Coronary artery (tissue), 2 donors: ENCODE measurements around the gene SLC35B2.

ENCODE experiments used
- DNase-seq: peaks from one replicate; pipeline ENCODE4 v3.0.0-alpha.2; 2017; ENCODE audit warnings: low spot score
- H3K27ac ChIP-seq, 2 donors: fragments of 200-600 bp; sonication (generic); one replicate each; pipeline ENCODE4 v1.5.1; 2016 to 2019
- H3K4me3 ChIP-seq: fragments of 200-600 bp; sonication (generic); 2 replicates; pipeline ENCODE4 v1.5.1; 2016; ENCODE audit warnings: mild to moderate bottlenecking, moderate library complexity
- TF ChIP-seq, protein P1 (sequence below): fragments of 200-600 bp; sonication (generic); IDR thresholded peaks from one replicate; pipeline ENCODE4 v1.5.1; 2019; ENCODE audit warnings: antibody characterized with exemption

Gene SLC35B2

DNA sequence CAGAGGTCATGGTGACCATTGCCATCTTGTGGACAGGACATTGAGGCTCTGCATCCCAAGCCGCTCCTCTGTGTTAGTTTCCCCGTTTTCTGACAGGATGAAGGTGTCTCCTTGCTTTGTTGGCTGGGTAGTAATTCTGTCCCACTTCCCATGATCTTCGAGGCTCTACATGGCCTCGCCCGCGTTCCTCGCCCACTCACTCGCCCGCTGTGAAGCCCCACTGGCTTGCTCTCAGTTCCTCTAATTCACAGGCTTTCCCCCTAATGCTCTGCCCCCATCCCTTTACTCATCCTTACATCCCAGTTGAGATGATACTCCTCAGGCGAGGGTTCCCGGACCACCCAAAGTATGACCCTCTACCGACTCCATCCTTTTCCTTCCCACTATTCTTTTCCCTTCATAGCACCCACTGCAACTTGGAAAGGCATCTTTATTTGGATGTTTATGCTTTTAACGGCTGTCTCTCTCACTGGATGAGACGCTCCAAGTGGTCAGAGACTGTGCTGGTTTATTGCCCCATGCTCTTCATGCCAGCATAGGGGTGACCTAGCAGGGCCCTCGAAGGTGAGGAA, 511 bp upstream of the SLC35B2 start:
- Histone ChIP-seq H3K27ac (peak overlapping the region; percentile 84 to 86), H3K4me3 (peak overlapping the region; percentile 87)
- no peak for DNase-seq
- TF ChIP-seq, protein P1, sequence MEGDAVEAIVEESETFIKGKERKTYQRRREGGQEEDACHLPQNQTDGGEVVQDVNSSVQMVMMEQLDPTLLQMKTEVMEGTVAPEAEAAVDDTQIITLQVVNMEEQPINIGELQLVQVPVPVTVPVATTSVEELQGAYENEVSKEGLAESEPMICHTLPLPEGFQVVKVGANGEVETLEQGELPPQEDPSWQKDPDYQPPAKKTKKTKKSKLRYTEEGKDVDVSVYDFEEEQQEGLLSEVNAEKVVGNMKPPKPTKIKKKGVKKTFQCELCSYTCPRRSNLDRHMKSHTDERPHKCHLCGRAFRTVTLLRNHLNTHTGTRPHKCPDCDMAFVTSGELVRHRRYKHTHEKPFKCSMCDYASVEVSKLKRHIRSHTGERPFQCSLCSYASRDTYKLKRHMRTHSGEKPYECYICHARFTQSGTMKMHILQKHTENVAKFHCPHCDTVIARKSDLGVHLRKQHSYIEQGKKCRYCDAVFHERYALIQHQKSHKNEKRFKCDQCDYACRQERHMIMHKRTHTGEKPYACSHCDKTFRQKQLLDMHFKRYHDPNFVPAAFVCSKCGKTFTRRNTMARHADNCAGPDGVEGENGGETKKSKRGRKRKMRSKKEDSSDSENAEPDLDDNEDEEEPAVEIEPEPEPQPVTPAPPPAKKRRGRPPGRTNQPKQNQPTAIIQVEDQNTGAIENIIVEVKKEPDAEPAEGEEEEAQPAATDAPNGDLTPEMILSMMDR: no peak

DNA sequence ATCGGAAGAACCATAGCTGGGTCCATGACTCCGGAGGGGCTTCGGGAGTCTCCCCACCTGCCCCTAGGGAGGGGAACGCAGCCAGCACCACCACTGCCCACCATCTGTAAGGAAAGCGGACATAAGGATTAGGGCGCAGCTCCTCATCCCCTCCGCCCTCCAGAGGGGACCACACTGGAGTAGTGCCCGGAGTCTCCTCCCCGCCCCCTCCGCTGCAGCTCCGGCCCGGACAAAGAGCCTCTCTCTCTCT, 628 bp downstream of the SLC35B2 start:
- TF ChIP-seq, protein P1: no peak

DNA sequence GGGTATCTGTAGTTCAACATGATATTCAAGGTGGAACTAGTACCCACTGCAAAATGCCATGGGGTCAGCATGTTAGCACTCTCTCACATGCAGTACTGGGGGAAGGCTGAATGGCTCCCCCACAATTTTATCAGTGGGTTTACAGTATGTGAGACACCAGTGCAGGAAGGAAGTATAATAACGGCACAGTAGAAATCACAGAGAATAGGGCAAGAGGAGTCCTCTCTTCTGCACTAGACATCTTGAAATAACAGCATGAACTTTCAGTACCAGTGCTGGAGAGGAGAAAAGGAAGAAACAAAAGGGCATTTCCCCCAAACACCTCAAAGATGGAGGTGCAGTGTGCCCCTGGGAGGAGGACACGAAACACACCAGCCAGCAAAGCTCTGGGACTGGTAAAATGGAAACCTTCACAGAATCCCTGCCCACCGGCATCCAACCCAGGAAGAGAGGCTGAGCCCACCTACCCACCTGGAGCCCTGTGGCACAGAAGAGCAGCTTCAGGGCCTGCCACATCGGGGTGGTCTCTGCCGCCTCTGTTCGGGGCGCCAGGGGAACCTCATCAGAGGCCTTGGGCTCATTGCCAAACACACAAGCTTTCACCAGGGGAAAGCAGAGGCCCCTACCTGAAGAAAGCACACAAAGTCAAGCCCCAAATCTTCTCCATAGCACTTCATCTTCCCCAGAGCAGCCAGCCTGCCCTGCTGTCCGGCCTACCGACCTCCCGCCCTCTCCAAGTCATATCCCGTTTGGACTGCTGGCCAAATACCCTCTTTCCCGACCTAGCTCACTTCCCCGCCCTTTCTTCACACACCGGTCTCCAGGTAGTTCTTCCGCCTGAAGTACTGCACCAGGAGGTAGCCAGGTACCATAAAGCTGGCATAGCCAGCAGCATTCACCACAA, 1.2 kb downstream of the SLC35B2 start:
- TF ChIP-seq, protein P1: no peak
- DNase-seq: no peak

More for the DNA sequence above, 628 bp downstream of the SLC35B2 start:
- DNase-seq: no peak
- peak overlapping the region; percentile 87 for H3K4me3 ChIP-seq
- peak overlapping the region; percentile 84 to 86 for H3K27ac ChIP-seq

DNA sequence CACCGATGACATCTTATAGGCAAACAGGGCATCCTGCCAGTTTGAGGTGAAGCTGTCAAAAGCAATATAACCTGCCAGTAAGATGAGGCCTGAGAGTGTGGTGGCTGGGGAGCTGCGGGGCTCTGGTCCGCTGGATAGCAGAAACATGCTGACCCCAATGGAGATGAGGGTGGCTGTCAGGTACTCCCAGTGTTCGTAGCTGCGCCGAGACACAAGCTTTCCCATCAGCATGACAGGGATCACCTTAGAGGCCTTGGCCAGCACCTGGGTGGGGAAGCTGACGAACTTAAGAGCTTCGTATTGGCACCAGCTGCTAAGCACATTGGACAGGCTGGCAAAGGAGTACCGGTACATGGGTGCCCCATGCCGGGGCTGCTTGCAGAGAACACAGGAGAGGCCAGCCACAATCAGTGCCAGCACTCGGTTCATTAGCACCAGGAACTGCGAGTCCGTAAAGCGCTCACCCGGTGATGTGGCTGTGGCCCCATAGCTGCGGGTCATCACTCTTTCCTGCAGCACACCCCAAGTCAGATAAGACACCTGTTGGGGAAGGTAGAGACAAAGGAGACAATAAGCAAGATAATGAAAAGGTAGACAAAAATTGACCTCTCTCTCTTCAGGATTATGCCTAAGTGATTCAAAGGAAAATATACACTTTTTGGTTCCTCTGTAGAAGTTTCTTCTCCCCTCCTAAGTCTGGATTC, 2.1 kb downstream of the SLC35B2 start:
- H3K4me3 ChIP-seq: no peak overlapping the region
- no peak for DNase-seq
- no peak overlapping the region for H3K27ac ChIP-seq
- TF ChIP-seq, protein P1: no peak

More for the DNA sequence above, 1.2 kb downstream of the SLC35B2 start:
- Histone ChIP-seq H3K4me3 (peak overlapping the region; percentile 87), H3K27ac (peak overlapping the region; percentile 84 to 86)

DNA sequence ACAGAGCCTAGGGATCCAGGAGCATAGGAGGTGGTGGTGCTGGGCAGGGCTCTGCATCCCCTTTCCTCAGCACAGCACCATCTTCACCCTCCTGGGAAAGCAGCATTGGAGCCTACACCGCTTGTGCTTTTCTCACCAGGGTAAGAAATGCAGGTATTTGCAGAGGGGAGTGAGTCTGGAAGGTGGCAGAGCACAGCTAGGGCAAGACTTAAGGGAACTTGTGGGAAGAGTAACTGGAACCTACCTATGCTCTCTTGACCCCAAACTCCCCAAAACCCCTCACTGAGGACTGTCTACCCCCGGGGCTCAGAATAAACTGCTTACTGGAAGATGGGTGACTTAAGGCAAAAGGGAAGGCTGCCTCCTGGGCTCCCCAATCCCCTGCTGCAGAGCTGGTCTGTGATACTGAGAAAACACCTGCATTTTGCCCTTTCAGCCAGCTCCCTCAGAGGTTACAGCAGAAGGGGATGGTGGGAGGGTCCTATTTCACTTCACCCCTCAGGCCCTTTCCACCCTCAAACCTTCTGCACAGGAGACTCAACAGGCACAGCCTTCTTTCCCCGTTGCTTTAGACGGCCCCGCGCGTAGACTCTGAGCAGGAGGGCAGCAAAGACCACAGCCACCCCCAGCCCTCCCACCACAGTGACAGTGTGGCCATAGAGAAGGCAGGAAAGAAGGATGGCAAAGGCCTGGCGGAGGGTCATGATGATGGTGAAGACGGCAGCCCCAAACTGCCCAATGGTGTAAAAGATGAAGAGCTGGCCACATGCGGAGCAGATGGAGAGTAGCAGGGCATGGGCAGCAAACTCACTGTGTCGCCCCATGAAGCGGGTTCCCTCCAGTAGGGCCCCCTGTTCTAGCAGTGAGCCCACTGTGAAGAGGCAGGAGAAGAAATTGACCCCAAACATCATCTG, 2.9 kb downstream of the SLC35B2 start:
- DNase-seq: no peak
- Histone ChIP-seq H3K27ac (no peak overlapping the region), H3K4me3 (no peak overlapping the region)
- TF ChIP-seq, protein P1: no peak

DNA sequence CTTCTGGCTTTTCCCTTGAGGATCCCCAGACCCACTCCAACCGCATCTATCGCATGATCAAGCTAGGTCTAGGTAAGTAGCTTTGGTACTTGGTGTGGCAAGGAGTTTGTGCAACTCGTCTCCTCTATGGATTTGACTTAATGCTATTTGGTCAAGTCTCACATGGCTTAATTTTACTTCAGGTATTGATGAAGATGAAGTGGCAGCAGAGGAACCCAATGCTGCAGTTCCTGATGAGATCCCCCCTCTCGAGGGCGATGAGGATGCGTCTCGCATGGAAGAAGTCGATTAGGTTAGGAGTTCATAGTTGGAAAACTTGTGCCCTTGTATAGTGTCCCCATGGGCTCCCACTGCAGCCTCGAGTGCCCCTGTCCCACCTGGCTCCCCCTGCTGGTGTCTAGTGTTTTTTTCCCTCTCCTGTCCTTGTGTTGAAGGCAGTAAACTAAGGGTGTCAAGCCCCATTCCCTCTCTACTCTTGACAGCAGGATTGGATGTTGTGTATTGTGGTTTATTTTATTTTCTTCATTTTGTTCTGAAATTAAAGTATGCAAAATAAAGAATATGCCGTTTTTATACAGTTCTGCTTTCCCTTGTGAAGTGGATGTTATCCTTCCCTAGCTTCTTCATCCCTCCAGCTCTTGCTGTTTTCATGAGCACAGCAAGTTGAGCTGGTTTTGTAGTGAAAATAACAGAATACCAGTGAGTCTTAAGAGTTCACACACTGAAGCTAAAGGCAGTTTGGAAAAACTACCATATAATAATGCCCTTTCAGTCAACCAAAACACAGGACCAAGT, 3.8 kb downstream of the SLC35B2 start:
- no peak for DNase-seq
- Histone ChIP-seq H3K27ac (no peak overlapping the region), H3K4me3 (no peak overlapping the region)
- TF ChIP-seq, protein P1: no peak
